Measurements from ENCODE around the gene PHLDA1.

The PHLDA1 gene

GRCh38 chr12:76031414-76032042, at the start of gene PHLDA1:
Gene PHLDA1, minus strand, starts transcription at chr12:76031776.
- peak; percentile 87 for DNase-seq

DNA sequence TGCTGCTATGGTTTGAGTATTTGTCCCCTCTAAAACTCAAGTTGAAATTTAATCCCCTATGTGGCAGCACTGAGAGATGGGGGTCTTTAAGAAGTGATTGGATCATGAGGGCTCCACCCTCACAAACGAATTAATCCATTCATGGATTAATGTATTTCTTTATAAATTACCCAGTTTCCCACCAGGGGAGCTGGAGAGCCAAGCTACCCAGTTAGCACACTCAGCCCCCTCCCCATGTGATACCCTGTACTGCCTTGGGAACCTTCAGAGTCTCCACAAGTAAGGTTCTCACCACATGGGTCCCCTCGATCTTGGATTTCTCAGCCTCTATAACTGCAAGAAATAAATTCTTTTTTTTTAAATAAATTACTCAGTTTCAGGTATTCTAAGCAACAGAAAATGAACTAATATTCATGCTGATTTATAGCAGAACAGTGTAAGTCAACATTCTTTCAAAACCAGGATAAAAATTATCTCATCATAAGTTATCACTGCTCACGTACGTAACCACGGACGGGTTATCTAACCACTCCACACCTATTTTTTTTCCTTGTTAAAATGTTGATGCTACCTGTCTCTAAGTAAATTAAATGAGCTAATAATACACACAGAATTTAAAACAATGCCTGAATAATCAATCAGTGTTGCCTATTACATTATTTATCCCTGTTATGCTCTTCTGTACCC, 49.3 kb upstream of the PHLDA1 start:
- no peak for DNase-seq

DNA sequence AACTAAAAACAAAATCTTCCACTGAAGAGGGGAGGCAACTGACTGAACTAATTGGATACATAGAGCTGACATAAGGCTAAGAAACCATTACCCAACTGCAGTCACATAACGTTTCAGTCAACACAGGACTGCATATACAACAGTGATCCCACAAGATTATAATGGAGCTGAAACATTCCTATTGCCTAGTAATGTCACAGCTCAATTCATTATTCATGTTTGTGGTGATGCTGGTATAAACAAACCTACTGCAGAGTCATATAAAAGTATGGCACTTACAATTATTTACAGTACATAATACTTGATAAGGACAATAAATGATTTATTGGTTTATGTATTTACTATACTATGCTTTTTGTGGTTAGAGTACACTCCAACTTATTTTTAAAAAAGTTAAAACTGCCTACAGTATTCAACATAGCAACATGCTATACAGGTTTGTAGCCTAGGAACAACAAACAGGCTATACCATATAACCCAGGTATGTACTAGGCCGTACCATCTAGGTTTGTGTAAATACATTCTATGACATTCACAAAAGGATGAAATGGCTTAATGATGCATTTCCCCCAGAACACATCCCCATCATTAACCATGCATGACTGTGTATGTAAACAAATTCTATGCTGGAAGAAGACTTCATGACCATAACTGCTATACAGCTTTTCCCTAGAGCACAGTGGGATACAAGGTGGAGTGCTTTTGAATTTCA, 48.6 kb upstream of the PHLDA1 start:
- no peak for DNase-seq

DNA sequence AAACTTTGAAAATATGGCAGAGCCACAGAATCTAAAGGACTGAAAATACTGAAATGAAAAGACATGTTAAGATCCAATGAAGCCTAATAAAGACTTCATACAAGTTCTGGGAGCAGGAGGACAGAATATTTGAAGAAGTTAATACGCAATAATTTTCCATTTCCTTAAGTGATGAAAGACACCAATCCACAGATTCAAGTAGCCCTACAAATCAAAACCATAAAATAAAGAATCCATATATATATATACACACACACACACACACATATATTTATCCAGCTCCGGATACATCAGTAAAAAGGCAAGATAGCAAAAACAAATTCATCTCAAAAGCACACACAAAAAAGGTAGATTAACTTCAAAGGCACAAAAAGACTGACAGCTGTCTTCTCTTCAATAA, 47.2 kb upstream of the PHLDA1 start:
- no peak for DNase-seq

GRCh38 chr12:76075448-76075847, 43.9 kb upstream of the PHLDA1 start:
- no peak for DNase-seq

DNA sequence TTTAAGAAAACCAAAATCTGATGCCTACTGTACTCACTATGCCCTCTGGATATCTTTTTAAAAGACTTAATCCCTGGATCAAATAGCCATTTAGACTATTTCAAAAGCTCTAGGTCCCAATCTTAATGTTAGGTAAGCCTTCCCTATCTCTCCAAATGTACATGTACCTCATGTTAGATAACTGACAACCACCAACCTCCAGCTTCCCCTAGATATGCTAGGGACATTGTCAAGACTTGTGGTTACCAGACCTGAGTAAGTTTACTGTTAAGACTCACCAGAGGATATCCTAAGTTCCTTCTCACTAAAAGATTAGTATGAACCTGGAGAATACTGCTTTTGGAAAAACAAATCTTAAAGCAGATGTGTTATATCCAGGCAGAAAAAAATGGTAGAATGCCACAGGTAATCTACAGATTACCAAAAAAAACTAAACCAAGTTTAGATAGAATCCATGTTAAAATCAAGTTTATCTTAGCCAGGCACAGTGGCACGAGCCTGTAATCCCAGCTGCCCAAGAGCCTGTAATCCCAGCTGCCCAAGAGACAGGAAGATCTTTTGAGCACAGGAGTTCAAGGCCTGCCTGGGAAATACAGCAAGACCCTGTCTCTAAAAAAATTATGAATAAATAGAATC, 43.2 kb upstream of the PHLDA1 start:
- DNase-seq, result no peak

DNA sequence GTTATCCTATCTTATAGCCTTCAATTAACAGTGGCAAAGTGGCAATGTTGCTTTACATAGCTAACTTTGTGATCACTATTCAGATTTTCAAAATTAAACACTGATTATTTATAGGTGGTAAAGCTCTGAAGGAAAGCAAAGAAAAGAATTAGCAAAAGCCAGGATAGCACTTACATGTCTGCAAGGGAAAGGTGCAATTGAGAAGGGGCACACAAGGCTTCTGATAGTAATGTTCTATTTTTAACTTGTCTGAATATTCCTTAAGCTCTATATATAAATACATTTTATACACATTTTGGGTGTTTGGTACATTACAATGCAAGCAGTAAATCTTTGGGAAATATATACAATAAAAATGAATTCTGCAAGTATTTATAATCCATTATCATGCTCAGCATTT, 42.0 kb upstream of the PHLDA1 start:
- DNase-seq, result no peak

GRCh38 chr12:76072568-76072967, 41.0 kb upstream of the PHLDA1 start:
- DNase-seq, result no peak

DNA sequence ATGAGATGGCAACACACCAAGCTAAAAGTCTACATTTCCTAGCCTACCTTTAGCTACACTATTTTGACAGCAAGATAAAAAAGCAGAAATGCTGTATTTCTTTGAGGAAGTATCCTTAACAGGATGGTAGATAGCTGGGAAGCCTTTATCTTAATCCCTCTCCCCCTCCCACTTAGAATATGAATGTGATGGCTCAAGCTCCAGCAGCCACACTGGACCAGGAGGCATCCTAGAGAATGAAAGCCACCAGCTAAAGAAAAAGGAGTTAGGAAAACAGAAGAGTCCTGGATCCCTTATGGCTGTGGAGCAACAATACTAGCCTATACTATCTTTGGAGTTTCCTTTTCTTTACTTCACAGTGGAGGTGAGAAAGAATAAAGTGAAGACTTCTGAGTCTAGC, 37.8 kb upstream of the PHLDA1 start:
- no peak for DNase-seq

GRCh38 chr12:76065917-76066316, 34.3 kb upstream of the PHLDA1 start:
- DNase-seq, result no peak

DNA sequence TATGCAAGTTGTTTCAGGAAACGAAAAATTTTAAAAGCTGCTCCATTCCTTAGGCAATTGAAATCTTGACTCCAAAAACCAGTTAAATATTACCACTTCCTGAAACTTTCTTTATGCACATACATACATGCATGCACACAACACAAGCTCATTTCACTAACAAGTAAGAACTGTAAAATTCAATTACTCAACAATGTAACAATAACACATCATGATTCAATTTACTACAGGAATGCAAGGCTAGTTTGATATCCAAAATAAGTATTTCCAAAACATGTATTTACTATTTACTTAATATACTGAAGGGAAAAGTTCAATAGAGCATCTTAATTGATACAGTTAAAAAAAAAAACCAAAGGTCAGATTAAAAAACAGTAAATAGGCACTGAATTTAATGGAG, 33.3 kb upstream of the PHLDA1 start:
- no peak for DNase-seq

DNA sequence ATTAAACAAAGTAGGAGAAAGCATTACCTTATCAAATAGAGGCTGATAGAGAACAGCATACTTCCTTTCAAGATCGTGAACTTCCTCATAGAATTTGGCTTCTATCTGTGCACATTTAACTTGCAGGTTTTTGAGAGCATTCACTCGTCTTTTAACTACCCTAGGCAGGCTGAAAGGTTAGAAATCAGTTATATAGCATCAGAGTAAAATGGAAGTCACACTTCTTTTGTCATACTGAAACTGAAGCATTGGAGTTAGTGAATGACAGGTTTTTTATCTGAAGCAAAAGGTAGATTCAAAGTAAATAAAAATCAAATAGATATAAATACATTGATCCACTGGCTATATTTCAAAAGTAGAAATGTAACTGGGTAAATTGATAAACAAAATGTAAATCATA, 28.5 kb upstream of the PHLDA1 start:
- no peak for DNase-seq

DNA sequence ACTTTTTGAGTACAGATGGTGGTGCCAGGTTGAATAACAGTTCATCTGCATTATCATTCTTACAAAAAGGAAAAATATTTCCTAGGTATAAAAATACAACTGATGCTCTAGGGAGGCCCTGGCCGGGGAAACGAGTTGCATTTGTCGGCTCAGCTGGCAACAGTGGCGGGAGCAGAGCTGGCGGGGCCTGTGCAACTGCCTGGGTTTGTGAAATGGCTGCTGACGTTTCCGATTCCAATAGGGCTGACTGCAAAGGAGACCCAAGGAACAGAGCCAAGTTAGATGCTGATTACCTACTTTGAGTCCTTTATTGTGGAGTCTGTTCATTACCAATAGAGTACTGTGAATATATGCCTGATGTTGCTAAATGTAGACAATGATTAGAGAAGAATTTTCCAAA, 25.8 kb upstream of the PHLDA1 start:
- no peak for DNase-seq

DNA sequence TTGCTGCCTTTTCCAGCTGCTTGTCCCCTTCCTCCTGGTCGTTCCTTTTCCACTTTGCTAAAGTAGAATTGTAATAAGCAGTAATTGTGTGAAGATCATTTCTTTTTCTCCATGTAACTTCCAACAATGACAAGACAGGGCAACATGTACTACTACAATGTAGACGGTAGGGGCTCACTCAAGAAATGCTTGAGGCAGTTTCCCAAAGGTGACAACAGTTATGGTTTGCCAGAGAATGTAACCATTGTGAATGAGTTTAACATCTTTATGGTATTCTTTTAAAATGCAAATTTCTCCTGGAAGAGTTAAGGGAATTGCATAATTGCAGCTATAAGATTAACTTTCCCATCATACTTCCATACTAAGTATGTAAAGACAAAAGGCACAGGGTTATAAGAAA, 23.8 kb upstream of the PHLDA1 start:
- no peak for DNase-seq

DNA sequence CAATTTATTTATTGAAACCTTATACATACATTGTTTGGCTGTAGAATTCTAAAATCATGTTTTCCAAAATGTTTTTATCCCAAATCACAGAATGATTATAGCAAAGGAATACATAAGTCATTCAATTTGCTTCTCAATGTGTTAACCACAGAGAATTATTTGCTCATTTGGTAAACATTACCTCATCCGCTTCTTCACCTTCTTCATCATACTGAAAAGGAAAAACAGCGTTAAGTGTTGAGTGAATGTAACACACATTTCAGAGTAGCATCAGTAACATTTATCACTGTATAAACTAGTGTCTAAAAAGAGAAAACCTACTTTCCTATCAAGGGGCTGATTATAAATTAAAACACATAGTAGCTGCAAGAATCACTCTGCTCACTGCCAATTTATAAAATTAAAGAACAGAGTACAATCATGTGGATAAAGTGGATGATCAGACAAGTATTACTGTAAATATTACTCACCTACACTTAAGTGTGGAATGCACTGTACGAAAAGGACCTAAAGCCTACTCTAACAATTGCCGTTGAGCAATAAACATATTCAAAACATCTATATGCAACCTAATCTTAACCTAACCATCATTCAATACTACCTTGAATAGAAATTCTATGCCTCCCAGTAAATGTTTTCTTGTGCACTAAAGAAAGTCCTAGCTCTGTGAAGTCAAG, 18.1 kb upstream of the PHLDA1 start:
- no peak for DNase-seq

DNA sequence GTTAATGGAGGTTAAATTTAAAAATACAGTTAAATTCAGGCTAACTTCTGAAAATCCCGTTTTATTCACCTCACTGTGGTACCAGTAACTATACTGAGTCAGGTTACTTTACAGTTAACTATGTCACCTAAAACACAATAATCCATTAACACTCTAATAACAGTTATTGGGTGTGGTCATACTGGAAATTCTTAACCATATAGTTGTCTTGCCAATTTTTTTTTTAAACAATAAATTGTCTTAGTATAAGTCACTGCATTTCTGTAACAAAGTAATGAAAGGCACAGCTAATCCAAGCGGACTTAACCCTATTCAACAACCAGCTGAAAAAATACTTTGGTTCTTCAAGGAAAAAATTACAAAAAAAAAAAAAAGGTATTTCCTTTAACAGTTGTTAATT, 16.2 kb upstream of the PHLDA1 start:
- no peak for DNase-seq

DNA sequence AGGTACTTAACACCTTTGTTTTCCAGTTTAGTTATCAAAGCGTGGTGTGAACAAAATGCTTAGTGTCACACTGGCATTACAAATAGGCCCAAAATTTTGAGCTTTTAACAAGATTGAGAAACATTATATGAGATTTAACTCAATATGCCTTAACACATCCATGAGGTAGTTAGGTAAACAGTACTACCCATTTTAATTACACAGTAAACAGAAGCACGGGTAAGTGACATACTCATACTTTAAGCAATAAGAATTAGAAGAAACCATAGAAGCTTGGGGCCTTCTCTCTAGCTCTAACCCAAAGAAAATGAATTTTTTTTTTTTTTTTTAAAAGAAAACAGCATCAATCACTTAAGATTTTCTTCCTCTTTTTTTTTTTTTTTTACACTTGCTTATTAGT, 15.5 kb upstream of the PHLDA1 start:
- no peak for DNase-seq

- no peak for DNase-seq
Observed at GRCh38 chr12:76043377-76043776, 11.8 kb upstream of the PHLDA1 start.

DNA sequence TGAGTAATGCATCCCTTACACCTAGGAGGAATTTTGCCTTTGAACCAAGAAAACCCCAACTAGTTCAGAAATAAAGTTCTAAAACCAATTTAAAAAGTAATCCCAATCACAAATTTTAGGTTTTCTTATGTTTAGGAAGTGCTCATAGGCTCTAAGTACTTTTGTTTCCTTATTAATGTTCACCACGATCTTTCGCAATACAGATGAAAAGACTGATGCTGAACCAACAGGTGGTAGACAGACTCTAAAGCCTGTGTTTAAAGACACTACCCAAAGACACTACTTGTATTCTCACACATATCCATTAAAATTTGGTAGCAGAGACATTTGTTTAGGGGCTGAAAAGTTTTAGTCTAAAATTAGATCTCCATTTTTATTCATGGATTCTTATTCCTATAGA, 10.6 kb upstream of the PHLDA1 start:
- DNase-seq, result no peak

DNA sequence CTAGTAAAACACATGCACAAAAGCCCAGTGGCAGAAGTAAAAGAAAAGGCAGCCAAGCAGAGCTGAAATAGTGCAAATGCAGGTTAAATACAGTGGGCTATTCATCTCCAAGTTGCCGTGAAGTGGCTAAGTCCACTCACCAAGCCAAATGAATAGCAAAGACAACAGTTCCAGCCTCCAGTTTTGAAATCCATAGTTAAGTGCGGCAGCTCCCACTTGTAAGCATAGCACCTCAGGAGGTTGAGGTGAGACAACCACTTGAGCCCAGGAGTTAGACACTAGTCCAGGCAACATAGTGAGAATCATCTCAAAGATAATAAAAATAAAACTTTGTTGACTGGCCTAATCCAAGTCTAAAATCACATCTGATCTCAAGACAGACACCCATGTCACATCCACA, 9.8 kb upstream of the PHLDA1 start:
- no peak for DNase-seq

DNA sequence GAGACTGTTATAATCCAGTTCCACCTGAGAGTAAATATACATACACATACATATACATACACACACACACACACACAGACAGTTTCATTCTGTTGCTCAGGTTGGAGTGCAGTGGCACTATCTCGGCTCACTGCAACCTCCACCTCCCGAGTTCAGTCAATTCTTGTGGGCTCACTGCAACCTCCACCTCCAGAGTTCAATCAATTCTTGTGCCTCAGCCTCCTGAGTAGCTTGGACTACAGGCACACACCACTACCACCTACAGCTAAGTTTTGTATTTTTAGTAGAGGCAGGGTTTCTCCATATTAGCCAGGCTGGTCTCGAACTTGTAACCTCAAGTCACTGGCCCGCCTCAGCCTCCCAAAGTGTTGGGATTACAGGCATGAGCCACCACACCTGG, 8.9 kb upstream of the PHLDA1 start:
- DNase-seq, result no peak

DNA sequence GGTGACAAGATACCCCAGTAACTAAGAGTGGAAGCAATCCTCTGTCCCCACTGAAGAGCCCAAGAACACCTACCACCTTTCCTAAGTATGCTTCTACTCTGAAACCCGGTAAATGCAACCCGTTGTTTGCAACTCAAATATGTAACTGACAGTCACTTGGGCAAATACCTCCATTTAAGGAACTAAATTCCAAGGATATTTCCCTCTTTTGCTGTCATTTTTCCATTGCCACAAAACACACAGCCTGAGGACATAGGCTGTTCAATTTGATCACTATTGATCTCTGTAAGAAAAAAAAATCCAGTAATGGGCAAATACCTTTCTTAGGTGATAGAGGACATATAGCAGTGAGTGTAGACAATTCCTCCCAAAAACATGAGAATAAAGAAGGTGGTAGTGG, 6.6 kb upstream of the PHLDA1 start:
- no peak for DNase-seq
